GM18868 (cell line): ENCODE results near the gene CLCN5.

Experiments
- ATAC-seq: cut with Tn5 transposase; IDR thresholded peaks from one replicate; pipeline ENCODE4 v1.9.1; 2021; ENCODE audit warnings: mild to moderate bottlenecking, moderate library complexity; ENCODE audit not compliant: unreplicated experiment

The CLCN5 gene

GRCh38 chrX:49922291-49923241 is at the start of gene CLCN5:
TSS of gene CLCN5 (plus strand) at chrX:49922596. CDS start at chrX:49925299, 2,703 bp downstream.
- ATAC-seq: peak; percentile 97

GRCh38 chrX:49876750-49877149 is 45.6 kb upstream of the CLCN5 start:
- ATAC-seq: no peak

- no peak for ATAC-seq
Measured at GRCh38 chrX:49877397-49878101, 44.8 kb upstream of the CLCN5 start.

- ATAC-seq: no peak
Measured at GRCh38 chrX:49878128-49878833, 44.1 kb upstream of the CLCN5 start.

GRCh38 chrX:49878834-49879655 is 43.4 kb upstream of the CLCN5 start, which contains the start of gene USP27X:
TSS of gene USP27X (plus strand) at chrX:49879484. CDS start at chrX:49880308, 824 bp downstream.
- peak; percentile 93 for ATAC-seq

GRCh38 chrX:49879656-49880277 is 42.6 kb upstream of the CLCN5 start:
- ATAC-seq: no peak

- ATAC-seq: no peak
Measured at GRCh38 chrX:49880668-49881067, 41.7 kb upstream of the CLCN5 start.

GRCh38 chrX:49884290-49884862 is 38.0 kb upstream of the CLCN5 start:
- peak; percentile 59 for ATAC-seq

GRCh38 chrX:49892542-49892941 is 29.9 kb upstream of the CLCN5 start:
- no peak for ATAC-seq

GRCh38 chrX:49896951-49897350 is 25.4 kb upstream of the CLCN5 start:
- no peak for ATAC-seq

GRCh38 chrX:49901048-49901447 is 21.3 kb upstream of the CLCN5 start:
- ATAC-seq: no peak

- ATAC-seq: peak; percentile 92
Measured at GRCh38 chrX:49910344-49910743, 12.1 kb upstream of the CLCN5 start.

- no peak for ATAC-seq
Measured at GRCh38 chrX:49912086-49912485, 10.3 kb upstream of the CLCN5 start.

- ATAC-seq: no peak
Measured at GRCh38 chrX:49912861-49913260, 9.5 kb upstream of the CLCN5 start.

GRCh38 chrX:49915361-49916222 is 6.8 kb upstream of the CLCN5 start:
- no peak for ATAC-seq

- no peak for ATAC-seq
Measured at GRCh38 chrX:49919617-49920016, 2.8 kb upstream of the CLCN5 start.

GRCh38 chrX:49921109-49921508 is 1.3 kb upstream of the CLCN5 start:
- no peak for ATAC-seq

- ATAC-seq: no peak
Measured at GRCh38 chrX:49925176-49925575, 2.8 kb downstream of the CLCN5 start.

- no peak for ATAC-seq
Measured at GRCh38 chrX:49930039-49930438, 7.6 kb downstream of the CLCN5 start.
